PC-9 (cell line): ENCODE measurements around the gene NTNG2. TPM values are rescaled to one million over a fixed set of nuclear protein-coding genes. Genes with fewer than 3 reads are reported as not detected.

Source experiments
- BruUV-seq: library from RNA; stranded (reverse); fragments of 400-500 nt; replicated peaks from 2 replicates; lab custom pipeline; 2021; lab: Mats Ljungman, UMichigan
- CTCF ChIA-PET: fragments of 300-600 bp; sonication (Branson Sonifier 250); formaldehyde crosslinking; loops from one replicate; lab custom pipeline; 2022; ENCODE audit warnings: antibody characterized with exemption; lab: Charles Lee
- POLR2A ChIA-PET: fragments of 300-600 bp; sonication (Branson Sonifier 250); formaldehyde crosslinking; loops from one replicate; lab custom pipeline; 2022; ENCODE audit warnings: antibody characterized with exemption; ENCODE audit not compliant: unreplicated experiment; lab: Charles Lee
- DNase-seq, 2 experiments: peaks; one replicate each; pipeline versions ENCODE4 v3.0.0 to v3.0.0-alpha.2; 2015 to 2022; ENCODE audit warnings: mixed read lengths in 1 of 2
- H2AFZ ChIP-seq: fragments of 200-600 bp; sonication (generic); 2 replicates; pipeline ENCODE4 v1.8.1; 2017; ENCODE audit warnings: antibody characterized with exemption
- H3F3A ChIP-seq: fragments of 200-600 bp; sonication (generic); 2 replicates; pipeline ENCODE4 v1.8.1; 2017; ENCODE audit warnings: antibody characterized with exemption, mild to moderate bottlenecking, low read depth; ENCODE audit not compliant: insufficient read depth
- H3K27ac ChIP-seq: fragments of 200-600 bp; sonication (generic); 2 replicates; pipeline ENCODE4 v1.6.1; 2016; ENCODE audit warnings: mixed run types
- H3K27me3 ChIP-seq: fragments of 200-600 bp; sonication (generic); 2 replicates; pipeline ENCODE4 v1.6.1; 2016; ENCODE audit warnings: low read depth, mixed run types; ENCODE audit not compliant: insufficient read depth
- H3K36me3 ChIP-seq: fragments of 200-600 bp; sonication (generic); 2 replicates; pipeline ENCODE4 v1.6.1; 2016; ENCODE audit warnings: low read depth, mixed run types
- H3K4me1 ChIP-seq: fragments of 200-600 bp; sonication (generic); replicated peaks from 2 replicates; pipeline ENCODE4 v1.6.1; 2016; ENCODE audit warnings: mixed run types; ENCODE audit not compliant: insufficient read depth
- H3K4me2 ChIP-seq: fragments of 200-600 bp; sonication (generic); 2 replicates; pipeline ENCODE4 v1.6.1; 2017; ENCODE audit warnings: mixed run types
- H3K4me3 ChIP-seq: fragments of 200-600 bp; sonication (generic); 2 replicates; pipeline ENCODE4 v1.6.1; 2016; ENCODE audit warnings: mixed run types
- H3K79me2 ChIP-seq: fragments of 200-600 bp; sonication (generic); 2 replicates; pipeline ENCODE4 v1.6.1; 2017; ENCODE audit warnings: low read depth, mixed run types
- H3K9me2 ChIP-seq: fragments of 200-600 bp; sonication (generic); 2 replicates; pipeline ENCODE4 v1.8.1; 2017; ENCODE audit warnings: mild to moderate bottlenecking; ENCODE audit not compliant: insufficient read depth
- H3K9me3 ChIP-seq: fragments of 200-600 bp; sonication (generic); 2 replicates; pipeline ENCODE4 v1.8.1; 2016; ENCODE audit warnings: low read depth; ENCODE audit not compliant: insufficient read depth
- H4K20me1 ChIP-seq: fragments of 200-600 bp; sonication (generic); 2 replicates; pipeline ENCODE4 v1.8.1; 2017; ENCODE audit not compliant: insufficient read depth
- EZH2 ChIP-seq: fragments of 200-600 bp; sonication (generic); IDR thresholded peaks from 2 replicates; pipeline ENCODE4 v1.8.0; 2017; ENCODE audit warnings: antibody characterized with exemption, low read depth
- intact Hi-C: fragments of 100-400 bp; cut with micrococcal nuclease; formaldehyde crosslinking; loops from one replicate; pipeline ENCODE4 v1.10.0; 2022; ENCODE audit not compliant: unreplicated experiment
- total RNA-seq: library from RNA; stranded (reverse); gene quantifications from 2 replicates; pipeline ENCODE4 v1.2.3, GENCODE V29; 2021
- TF ChIP-seq, protein P1 (sequence below): fragments of 200-600 bp; sonication (generic); conservative IDR thresholded peaks from 2 replicates; pipeline ENCODE4 v1.6.1; 2017; ENCODE audit warnings: mixed run types, antibody characterized with exemption, mild to moderate bottlenecking, moderate library complexity

The NTNG2 gene
- total RNA-seq, 1 experiment from 2014 or later, result not detected

DNA sequence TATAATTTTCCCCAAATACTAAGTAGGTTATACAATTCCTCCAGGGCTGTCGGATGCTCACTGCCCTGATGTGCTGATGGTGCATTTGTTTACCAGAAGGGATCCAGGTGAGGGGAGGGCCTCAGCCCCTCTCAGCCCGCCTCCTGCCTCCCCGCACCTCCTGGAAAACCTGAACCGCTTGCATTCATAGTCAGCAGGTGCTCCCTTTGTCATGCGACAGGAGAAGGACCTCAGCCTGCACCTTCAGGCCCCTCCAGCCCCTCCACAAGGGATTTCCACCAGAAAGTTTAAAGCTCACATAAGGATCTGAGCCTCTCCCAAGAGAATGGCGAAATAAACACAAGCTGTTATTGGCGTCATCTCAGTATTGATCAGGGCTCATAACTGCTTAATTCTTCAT, 36.5 kb upstream of the NTNG2 start:
- POLR2A ChIA-PET, result no interaction called here
- no peaks in the 10 kb centered on the region for H3K36me3 ChIP-seq
- TF ChIP-seq EZH2, result no peak
- TF ChIP-seq, protein P1, sequence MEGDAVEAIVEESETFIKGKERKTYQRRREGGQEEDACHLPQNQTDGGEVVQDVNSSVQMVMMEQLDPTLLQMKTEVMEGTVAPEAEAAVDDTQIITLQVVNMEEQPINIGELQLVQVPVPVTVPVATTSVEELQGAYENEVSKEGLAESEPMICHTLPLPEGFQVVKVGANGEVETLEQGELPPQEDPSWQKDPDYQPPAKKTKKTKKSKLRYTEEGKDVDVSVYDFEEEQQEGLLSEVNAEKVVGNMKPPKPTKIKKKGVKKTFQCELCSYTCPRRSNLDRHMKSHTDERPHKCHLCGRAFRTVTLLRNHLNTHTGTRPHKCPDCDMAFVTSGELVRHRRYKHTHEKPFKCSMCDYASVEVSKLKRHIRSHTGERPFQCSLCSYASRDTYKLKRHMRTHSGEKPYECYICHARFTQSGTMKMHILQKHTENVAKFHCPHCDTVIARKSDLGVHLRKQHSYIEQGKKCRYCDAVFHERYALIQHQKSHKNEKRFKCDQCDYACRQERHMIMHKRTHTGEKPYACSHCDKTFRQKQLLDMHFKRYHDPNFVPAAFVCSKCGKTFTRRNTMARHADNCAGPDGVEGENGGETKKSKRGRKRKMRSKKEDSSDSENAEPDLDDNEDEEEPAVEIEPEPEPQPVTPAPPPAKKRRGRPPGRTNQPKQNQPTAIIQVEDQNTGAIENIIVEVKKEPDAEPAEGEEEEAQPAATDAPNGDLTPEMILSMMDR, result no peak
- no peaks in the 10 kb centered on the region for H4K20me1 ChIP-seq
- CTCF ChIA-PET, result interaction anchor here (0.7 kb wide), 1 partner anchor 383 kb away, joined by 3 read pairs; no protein-coding TSS in a partner anchor
- H2AFZ ChIP-seq, result no peak overlapping the region
- no peak for DNase-seq
- no peaks in the 10 kb centered on the region for H3F3A ChIP-seq
- no peak overlapping the region for H3K4me3 ChIP-seq
- no peak overlapping the region for H3K27ac ChIP-seq
- H3K79me2 ChIP-seq, result no peaks in the 10 kb centered on the region
- H3K9me3 ChIP-seq, result no peaks in the 10 kb centered on the region
- no peaks in the 10 kb centered on the region for H3K9me2 ChIP-seq
- no peak overlapping the region for H3K4me2 ChIP-seq
- intact Hi-C loops, result no loop called here
- no peaks in the 10 kb centered on the region for H3K4me1 ChIP-seq
- no TSS peak for BruUV-seq
- H3K27me3 ChIP-seq, result peaks cover 99% of the 10 kb centered on the region

DNA sequence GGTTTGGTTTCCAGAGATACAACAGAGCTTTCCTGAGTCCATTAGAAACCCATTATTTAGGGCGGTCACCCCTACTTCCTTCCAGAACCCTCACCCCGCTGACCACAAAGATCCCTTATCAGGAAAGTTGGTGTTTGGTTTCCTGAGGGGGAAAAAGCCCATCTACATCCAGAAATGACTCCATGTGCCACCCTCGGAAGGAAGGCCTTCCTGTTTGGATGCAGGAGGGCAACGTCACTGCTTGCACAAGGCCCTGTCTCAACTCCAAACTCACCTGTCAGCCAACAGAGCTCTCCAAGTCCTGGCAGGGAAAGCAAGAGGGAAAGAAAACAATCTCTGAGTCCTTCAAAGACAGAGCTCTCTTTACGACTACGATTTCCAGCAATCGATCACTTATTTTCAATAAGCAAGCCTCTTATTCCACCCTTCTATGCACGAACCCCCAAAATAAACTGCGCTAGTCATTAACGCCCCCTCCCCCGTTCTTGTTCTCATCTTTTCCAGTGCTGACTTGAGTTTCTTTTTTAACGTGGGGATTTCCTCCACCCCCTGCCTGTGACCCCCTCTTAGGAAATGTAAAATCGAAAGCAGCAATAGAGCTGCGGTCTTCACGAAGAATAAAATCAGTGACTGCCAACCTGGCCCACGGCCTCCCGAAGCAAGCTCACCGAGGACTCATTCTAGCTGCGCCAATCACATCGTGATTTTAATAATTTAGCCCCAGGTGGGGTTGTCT, 35.7 kb upstream of the NTNG2 start:
- Histone ChIP-seq H3K79me2 (no peaks in the 10 kb centered on the region), H3F3A (no peaks in the 10 kb centered on the region), H3K27ac (no peak overlapping the region), H3K36me3 (no peaks in the 10 kb centered on the region), H3K4me2 (no peak overlapping the region), H2AFZ (no peak overlapping the region), H3K9me3 (no peaks in the 10 kb centered on the region), H3K9me2 (no peaks in the 10 kb centered on the region), H4K20me1 (no peaks in the 10 kb centered on the region), H3K4me3 (no peak overlapping the region), H3K27me3 (peaks cover 99% of the 10 kb centered on the region), H3K4me1 (no peaks in the 10 kb centered on the region)
- CTCF ChIA-PET, result no interaction called here
- intact Hi-C loops, result no loop called here
- POLR2A ChIA-PET, result no interaction called here
- TF ChIP-seq, protein P1, result no peak
- no peak for TF ChIP-seq EZH2
- no TSS peak for BruUV-seq
- DNase-seq, result no peak

DNA sequence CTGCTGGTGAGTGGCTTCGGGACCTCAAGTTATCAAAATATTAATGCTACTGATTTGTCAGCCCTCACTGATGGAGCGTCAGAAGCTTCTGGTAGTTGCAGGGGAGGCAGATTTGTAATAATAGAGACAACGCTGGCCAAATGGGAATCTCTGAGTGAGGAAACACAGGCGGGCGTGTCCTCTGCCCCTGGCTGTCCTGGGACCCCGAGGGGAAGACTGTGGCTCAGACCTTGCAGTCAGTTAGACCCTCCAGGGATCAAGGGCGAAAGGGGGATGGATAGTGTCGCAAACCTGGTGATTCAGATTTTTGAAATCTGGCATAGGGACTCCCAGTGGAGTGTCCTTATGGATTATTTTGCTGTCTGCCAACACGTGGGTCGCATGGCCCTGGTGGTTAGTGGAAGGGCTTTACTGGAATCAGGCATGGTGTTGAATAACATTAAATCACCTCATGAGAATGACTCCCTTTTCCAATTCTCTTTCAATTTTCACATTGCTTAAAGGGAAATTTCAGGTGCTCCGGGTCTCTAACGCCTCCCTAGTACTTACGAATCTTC, 35.1 kb upstream of the NTNG2 start:
- H3K4me2 ChIP-seq, result no peak overlapping the region
- H3K36me3 ChIP-seq, result no peaks in the 10 kb centered on the region
- H3K4me3 ChIP-seq, result no peak overlapping the region
- ChIA-PET POLR2A (interaction anchor here (0.7 kb wide), 1 partner anchor 9 kb away, joined by 4 read pairs; no protein-coding TSS in a partner anchor), CTCF (no interaction called here)
- H3F3A ChIP-seq, result no peaks in the 10 kb centered on the region
- H3K9me3 ChIP-seq, result no peaks in the 10 kb centered on the region
- intact Hi-C loops, result no loop called here
- H3K9me2 ChIP-seq, result no peaks in the 10 kb centered on the region
- no TSS peak for BruUV-seq
- peaks cover 99% of the 10 kb centered on the region for H3K27me3 ChIP-seq
- H3K79me2 ChIP-seq, result no peaks in the 10 kb centered on the region
- no peaks in the 10 kb centered on the region for H4K20me1 ChIP-seq
- H2AFZ ChIP-seq, result no peak overlapping the region
- TF ChIP-seq, protein P1, result no peak
- TF ChIP-seq EZH2, result no peak
- no peak for DNase-seq
- H3K4me1 ChIP-seq, result no peaks in the 10 kb centered on the region
- no peak overlapping the region for H3K27ac ChIP-seq
